Measurements from ENCODE around the gene TMEM54. TPM values are rescaled to one million over a fixed set of nuclear protein-coding genes. Genes with fewer than 3 reads are reported as not detected.

TMEM54 gene
- total RNA-seq, 1 donor from 2014 or later = 41.9 TPM

GRCh38 chr1:32946413-32946812 lies 45.2 kb upstream of the TMEM54 start:
- H3K36me3 ChIP-seq = peaks cover 68% of the 10 kb centered on the region

GRCh38 chr1:32944180-32944579 lies 43.0 kb upstream of the TMEM54 start:
- intact Hi-C loops (cut with DNase I) = no loop called here
- Histone ChIP-seq H3K36me3 (peaks cover 90% of the 10 kb centered on the region), H3K9me3 (no peaks in the 10 kb centered on the region), H3K4me1 (peaks cover 19% of the 10 kb centered on the region), H3K4me3 (no peak overlapping the region), H3K27me3 (no peaks in the 10 kb centered on the region), H3K27ac (no peak overlapping the region)
- DNase-seq (no peak), ATAC-seq (no peak)
- no peak for TF ChIP-seq CTCF (IDR thresholded peaks at IDR 0.05)

More at GRCh38 chr1:32946413-32946812, 45.2 kb upstream of the TMEM54 start:
- ATAC-seq (no peak), DNase-seq (no peak)
- H3K4me3 ChIP-seq = no peak overlapping the region
- intact Hi-C loops (cut with DNase I) = no loop called here
- H3K9me3 ChIP-seq = no peaks in the 10 kb centered on the region
- H3K27me3 ChIP-seq = no peaks in the 10 kb centered on the region
- peaks cover 11% of the 10 kb centered on the region for H3K4me1 ChIP-seq
- H3K27ac ChIP-seq = no peak overlapping the region
- TF ChIP-seq CTCF (IDR thresholded peaks at IDR 0.05) = no peak

GRCh38 chr1:32939655-32940371 lies 38.6 kb upstream of the TMEM54 start:
- H3K9me3 ChIP-seq = no peaks in the 10 kb centered on the region
- peaks cover 94% of the 10 kb centered on the region for H3K36me3 ChIP-seq
- intact Hi-C loops (cut with DNase I) = loop anchor here (10.0 kb wide), 1 partner anchor 115 kb away; no protein-coding TSS in a partner anchor
- ATAC-seq (peak; percentile 77), DNase-seq (no peak)
- H3K4me3 ChIP-seq = no peak overlapping the region
- no peak for TF ChIP-seq CTCF (IDR thresholded peaks at IDR 0.05)
- H3K27ac ChIP-seq = peak overlapping the region; percentile 47
- peaks cover 16% of the 10 kb centered on the region for H3K4me1 ChIP-seq
- H3K27me3 ChIP-seq = no peaks in the 10 kb centered on the region

- no peak for TF ChIP-seq CTCF (IDR thresholded peaks at IDR 0.05)
- no peaks in the 10 kb centered on the region for H3K27me3 ChIP-seq
- H3K4me3 ChIP-seq = no peak overlapping the region
- no peaks in the 10 kb centered on the region for H3K9me3 ChIP-seq
- H3K36me3 ChIP-seq = peaks cover 66% of the 10 kb centered on the region
- peaks cover 22% of the 10 kb centered on the region for H3K4me1 ChIP-seq
- ATAC-seq = no peak
- intact Hi-C loops (cut with DNase I) = loop anchor here (10.0 kb wide), 1 partner anchor 118 kb away; no protein-coding TSS in a partner anchor
- DNase-seq = no peak
- no peak overlapping the region for H3K27ac ChIP-seq
Observed at GRCh38 chr1:32937061-32937460, 35.9 kb upstream of the TMEM54 start.

GRCh38 chr1:32934535-32934934 lies 33.3 kb upstream of the TMEM54 start:
- intact Hi-C loops (cut with DNase I) = loop anchor here (10.0 kb wide), 1 partner anchor 120 kb away; no protein-coding TSS in a partner anchor
- no peak for TF ChIP-seq CTCF (IDR thresholded peaks at IDR 0.05)
- H3K27me3 ChIP-seq = no peaks in the 10 kb centered on the region
- no peak overlapping the region for H3K4me3 ChIP-seq
- ATAC-seq (no peak), DNase-seq (no peak)
- peaks cover 41% of the 10 kb centered on the region for H3K36me3 ChIP-seq
- H3K27ac ChIP-seq = peak overlapping the region; percentile 6
- H3K9me3 ChIP-seq = no peaks in the 10 kb centered on the region
- peaks cover 14% of the 10 kb centered on the region for H3K4me1 ChIP-seq
